ENCODE data around the gene COPS3. TPM values are rescaled to one million over a fixed set of nuclear protein-coding genes. Genes with fewer than 3 reads are reported as not detected.

Gene COPS3
- total and polyA plus RNA-seq, 2 of the 8 experiments (the other 6 are each of a cell fraction or from before 2014, with no cell fraction given), result 82.9 to 110 TPM

- TF ChIP-seq RNF2 (IDR thresholded peaks at IDR 0.05; ENCODE audit: borderline replicate concordance, low read depth, low read length, missing control alignments, poor library complexity, severe bottlenecking), result no peak
- no peak for TF ChIP-seq CBX8 (IDR thresholded peaks at IDR 0.05; ENCODE audit: borderline replicate concordance, low read depth, low read length)
- TF ChIP-seq HDAC2 (IDR thresholded peaks at IDR 0.05; ENCODE audit: borderline replicate concordance in 1 of 2, low read depth in 2 of 2, low read length in 2 of 2), result no peak
- no peak for TF ChIP-seq SRF (IDR thresholded peaks at IDR 0.05; ENCODE audit: low read depth, low read length)
- TF ChIP-seq BRCA1 (IDR thresholded peaks at IDR 0.05; ENCODE audit: low read depth, low read length), result no peak
Measured at GRCh38 chr17:17225901-17226300, 55.1 kb downstream of the COPS3 start (continued).
